GM12878 (cell line): Measurements from ENCODE around the gene OR10G2.

Experiments
- MAX ChIP-seq: IDR thresholded peaks from 2 replicates; pipeline ENCODE4 v1.6.1; 2012; ENCODE audit warnings: low read depth, low read length, improper control_type of control experiment
- POLR2A ChIP-seq: IDR thresholded peaks from 2 replicates; pipeline ENCODE4 v1.6.1; 2011; ENCODE audit warnings: low read depth, mild to moderate bottlenecking, low read length
- TF ChIP-seq, protein P1 (sequence below), 3 experiments: IDR thresholded peaks in 2 of 3; conservative IDR thresholded peaks in 1 of 3; 2 replicates each; pipeline ENCODE4 v1.5.1; 2011; ENCODE audit warnings: low read depth in 3 of 3, low read length in 3 of 3, mild to moderate bottlenecking in 3 of 3, control low read depth in 2 of 3, moderate library complexity in 2 of 3, inconsistent platforms in 1 of 3, mixed read lengths in 1 of 3; ENCODE audit not compliant: control insufficient read depth in 2 of 3, insufficient read depth in 1 of 3; ENCODE audit errors: extremely low read depth in 1 of 3

DNA sequence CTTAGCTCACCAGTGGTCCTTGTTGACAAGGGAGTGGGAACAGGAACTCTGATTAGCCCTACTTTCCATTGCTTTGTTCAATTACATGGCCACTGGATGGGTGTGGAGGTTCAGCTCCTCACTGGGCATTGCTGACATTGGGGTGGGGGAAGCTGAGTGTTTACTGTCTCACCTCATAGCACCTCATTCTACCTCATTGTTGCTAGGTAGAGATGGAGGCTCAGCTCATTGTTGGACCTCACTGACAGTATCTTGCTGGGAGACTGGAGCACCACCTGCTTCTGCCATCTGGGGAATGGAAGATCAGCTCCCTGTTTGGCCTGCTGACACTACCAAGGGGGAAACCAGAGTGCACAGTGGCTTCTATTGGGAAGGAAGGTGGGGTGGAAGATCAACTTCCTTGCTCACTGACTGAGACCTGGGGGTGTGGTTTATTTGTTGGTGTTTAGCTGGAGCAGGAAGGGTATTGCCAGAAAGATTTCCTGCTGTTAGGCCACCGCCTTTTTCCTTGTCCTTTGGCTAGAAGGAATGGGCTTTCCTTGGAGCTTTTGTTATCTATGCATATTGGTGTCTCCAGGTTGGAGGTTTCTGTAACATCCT lies 17.6 kb upstream of the OR10G2 start:
- TF ChIP-seq MAX = no peak
- TF ChIP-seq, protein P1, sequence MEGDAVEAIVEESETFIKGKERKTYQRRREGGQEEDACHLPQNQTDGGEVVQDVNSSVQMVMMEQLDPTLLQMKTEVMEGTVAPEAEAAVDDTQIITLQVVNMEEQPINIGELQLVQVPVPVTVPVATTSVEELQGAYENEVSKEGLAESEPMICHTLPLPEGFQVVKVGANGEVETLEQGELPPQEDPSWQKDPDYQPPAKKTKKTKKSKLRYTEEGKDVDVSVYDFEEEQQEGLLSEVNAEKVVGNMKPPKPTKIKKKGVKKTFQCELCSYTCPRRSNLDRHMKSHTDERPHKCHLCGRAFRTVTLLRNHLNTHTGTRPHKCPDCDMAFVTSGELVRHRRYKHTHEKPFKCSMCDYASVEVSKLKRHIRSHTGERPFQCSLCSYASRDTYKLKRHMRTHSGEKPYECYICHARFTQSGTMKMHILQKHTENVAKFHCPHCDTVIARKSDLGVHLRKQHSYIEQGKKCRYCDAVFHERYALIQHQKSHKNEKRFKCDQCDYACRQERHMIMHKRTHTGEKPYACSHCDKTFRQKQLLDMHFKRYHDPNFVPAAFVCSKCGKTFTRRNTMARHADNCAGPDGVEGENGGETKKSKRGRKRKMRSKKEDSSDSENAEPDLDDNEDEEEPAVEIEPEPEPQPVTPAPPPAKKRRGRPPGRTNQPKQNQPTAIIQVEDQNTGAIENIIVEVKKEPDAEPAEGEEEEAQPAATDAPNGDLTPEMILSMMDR (IDR thresholded peaks at IDR 0.05 in 2 of 3, conservative IDR thresholded peaks at IDR 0.05 in 1 of 3; ENCODE audit: control insufficient read depth in 2 of 3, extremely low read depth in 1 of 3, insufficient read depth in 1 of 3, low read depth in 3 of 3, low read length in 3 of 3) = no peak
- no peak for TF ChIP-seq POLR2A
